HG02884 (cell line): Measurements from ENCODE around the gene CRB2.

Source experiments
- ATAC-seq: cut with Tn5 transposase; IDR thresholded peaks from one replicate; pipeline ENCODE4 v1.9.1; 2021; ENCODE audit warnings: mild to moderate bottlenecking, moderate library complexity; ENCODE audit not compliant: unreplicated experiment

Gene CRB2

DNA sequence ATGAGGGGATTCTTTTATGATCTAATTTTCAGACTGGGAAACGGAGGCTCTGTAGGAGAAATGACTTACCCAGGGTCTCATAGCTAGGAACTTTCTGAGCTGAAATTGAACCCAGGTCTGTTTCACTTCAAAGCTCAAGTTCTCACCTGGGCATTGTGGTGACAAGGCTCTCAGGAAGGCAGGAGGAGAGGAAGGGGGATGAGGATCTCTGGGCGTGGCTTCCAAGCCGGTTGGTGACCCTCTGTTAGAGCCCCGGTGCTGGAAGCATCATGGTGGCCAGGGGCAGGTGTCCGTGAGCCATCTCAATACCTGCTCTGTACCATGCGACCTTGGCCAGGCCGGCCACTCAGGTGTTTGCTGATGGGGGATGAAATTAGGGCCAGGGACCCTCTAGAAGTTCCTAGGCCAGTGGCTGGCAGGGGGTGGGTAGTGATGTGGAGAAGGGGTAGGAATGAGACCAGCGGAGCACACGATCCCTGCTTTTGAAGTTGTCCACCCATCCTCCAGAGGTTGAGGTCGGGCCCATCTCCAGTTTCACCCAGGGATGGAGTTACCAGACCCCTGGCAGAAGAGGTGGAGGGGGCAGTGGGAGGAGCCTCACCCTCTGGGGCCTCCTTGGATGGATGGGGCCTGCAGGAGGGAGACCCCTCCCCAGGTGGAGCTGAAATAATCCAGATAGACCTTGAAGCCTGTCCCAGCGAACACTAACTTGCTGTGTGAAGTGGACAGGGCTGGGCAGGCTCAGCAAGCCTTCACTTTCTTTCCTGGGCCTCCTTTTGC, 5.9 kb downstream of the CRB2 start:
- ATAC-seq = no peak

GRCh38 chr9:123362856-123363255, 6.9 kb downstream of the CRB2 start:
- ATAC-seq = no peak

GRCh38 chr9:123364241-123364824, 8.3 kb downstream of the CRB2 start:
- no peak for ATAC-seq

DNA sequence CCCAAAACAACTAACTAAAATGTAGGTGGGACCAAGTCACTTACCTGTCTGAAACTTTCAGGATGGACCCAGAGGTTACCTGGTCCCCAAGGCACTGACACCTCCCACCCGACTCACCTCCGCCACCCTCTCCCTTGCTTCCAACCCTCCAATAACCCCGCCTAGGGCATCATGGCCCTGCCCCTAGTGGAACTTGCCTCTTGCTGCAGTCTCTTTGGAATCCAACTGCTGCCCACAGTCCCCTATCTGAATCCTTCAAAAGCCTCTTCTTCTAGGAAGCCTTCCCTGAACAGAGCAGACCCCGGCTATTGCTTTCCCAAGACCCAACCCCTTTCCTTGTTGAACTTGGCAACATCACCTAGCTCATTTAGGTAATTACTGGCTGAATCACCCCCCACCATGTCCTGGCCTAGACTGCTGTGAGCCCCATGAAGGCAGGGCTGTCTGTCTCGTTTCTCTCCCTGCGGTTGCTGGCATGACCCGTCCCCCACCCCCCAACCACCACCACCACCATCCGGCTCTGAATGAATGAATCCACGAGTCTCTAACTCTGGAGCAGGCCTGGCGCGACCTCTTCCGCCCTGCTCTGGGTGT, 9.4 kb downstream of the CRB2 start:
- no peak for ATAC-seq

- ATAC-seq = no peak
Observed at GRCh38 chr9:123365881-123366528, 10.0 kb downstream of the CRB2 start.

DNA sequence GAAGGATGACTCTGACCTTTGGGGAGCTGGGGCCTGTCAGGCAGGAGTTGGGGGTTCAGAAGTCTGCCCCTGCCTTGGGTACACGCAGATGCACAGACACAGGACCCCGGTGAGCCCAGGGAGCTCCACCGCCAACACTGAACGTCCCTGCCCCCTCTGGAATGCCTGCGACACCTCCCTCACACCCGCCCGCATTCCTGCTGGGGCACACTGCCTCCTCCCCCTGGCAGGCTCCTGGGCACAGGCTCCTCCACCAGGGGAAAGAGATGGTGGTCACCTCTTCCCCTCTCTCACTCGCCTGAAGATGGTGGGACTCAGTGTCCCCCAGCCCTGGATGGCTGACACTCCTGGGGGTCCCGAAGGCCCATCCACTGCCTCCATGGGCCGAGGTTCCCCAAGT, 12.0 kb downstream of the CRB2 start:
- no peak for ATAC-seq

- ATAC-seq = no peak
Observed at GRCh38 chr9:123368536-123369153, 12.6 kb downstream of the CRB2 start.

GRCh38 chr9:123369296-123369695, 13.3 kb downstream of the CRB2 start:
- ATAC-seq = no peak

GRCh38 chr9:123370108-123370507, 14.1 kb downstream of the CRB2 start:
- no peak for ATAC-seq

GRCh38 chr9:123370526-123371227, 14.7 kb downstream of the CRB2 start:
- no peak for ATAC-seq

- ATAC-seq = no peak
Observed at GRCh38 chr9:123371228-123371584, 15.2 kb downstream of the CRB2 start.

- no peak for ATAC-seq
Observed at GRCh38 chr9:123371805-123372590, 16.0 kb downstream of the CRB2 start.

- no peak for ATAC-seq
Observed at GRCh38 chr9:123372766-123373446, 16.9 kb downstream of the CRB2 start.

- no peak for ATAC-seq
Observed at GRCh38 chr9:123373447-123373923, 17.5 kb downstream of the CRB2 start.

GRCh38 chr9:123373946-123374345, 17.9 kb downstream of the CRB2 start:
- ATAC-seq = no peak

DNA sequence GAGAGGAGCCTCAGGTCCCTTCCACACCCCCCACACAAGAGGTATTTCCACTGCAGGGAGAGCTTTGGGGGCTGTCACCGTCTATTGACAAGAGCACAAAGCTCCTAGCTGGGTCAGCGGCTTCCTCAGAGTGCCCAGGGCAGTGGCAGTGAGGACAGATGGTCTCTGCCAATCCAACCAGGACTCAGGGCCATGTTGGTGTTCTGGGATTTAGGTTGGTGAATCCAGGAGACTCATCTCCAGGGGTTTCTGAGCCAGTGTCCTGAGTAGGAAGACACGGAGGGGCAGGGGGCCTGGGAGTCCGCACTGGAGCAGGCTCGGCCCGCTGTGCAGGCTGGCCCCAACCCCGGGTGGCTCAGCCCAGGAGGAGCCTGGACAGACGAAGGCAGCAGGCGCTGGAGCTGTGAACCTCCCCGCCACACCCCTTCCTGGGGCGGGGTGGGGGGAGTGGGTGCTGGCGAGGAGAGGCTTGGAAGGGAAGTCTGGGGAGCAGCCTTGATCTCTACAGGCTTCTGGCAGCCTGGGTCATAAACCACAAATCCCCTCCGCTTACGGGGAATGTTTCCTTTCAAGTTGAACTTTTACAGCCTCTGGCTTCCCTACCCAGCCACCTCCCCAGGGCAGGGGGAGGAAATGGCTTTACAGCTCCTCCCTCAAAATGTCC, 19.6 kb downstream of the CRB2 start:
- ATAC-seq = no peak

DNA sequence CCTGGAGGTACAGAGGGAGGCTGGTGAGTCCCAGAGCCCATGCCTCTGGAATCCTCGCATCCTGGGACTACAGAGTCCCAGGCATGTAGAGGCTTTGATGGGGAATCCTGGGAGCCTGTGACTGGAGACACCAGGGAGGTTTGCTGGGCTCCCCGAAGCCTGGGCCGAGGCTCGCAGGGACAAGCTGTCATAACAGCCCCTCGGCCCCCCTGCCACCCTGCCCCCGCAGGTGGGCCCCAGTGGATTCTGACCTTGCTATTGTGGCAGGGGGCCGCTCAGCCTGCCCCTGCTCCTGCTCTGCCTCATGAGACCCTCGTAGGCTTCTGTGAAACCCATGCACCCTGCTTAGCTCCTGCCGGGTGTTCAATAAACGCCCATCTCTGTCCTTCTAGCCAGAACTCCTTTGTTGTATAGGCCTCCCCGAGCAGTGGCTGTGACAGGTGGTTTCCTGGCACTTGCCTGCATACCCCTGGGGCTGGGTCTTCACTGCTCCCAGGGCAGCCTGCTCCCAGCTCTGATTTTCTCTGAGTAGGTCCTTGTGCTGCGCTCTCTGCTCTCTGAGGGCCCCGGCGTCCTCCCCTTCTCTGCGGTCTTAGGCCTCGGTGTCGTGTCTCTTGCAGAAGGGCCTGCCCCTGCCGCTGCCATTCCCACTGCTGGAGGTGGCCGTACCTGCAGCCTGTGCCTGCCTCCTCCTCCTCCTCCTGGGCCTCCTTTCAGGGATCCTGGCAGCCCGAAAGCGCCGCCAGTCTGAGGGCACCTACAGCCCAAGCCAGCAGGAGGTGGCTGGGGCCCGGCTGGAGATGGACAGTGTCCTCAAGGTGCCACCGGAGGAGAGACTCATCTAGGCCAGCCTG, 20.4 kb downstream of the CRB2 start:
- ATAC-seq = no peak
